OCI-LY1 (cell line): Measurements from ENCODE around the gene ZNF319.

Experiments used
- H2AFZ ChIP-seq: fragments of 200-600 bp; sonication (generic), shearing (Covaris generic); 2 replicates; pipeline ENCODE4 v1.6.0; 2014; ENCODE audit warnings: antibody characterized with exemption, mild to moderate bottlenecking, low read length
- H3F3A ChIP-seq: fragments of 200-600 bp; sonication (generic), shearing (Covaris generic); 2 replicates; pipeline ENCODE4 v1.6.0; 2014; ENCODE audit warnings: mild to moderate bottlenecking, antibody characterized with exemption, low read length, moderate library complexity; ENCODE audit not compliant: insufficient read depth
- H3K27ac ChIP-seq: fragments of 200-600 bp; sonication (generic); 2 replicates; pipeline ENCODE4 v1.5.1; 2014; ENCODE audit warnings: low read length, mixed run types, mild to moderate bottlenecking, low read depth; ENCODE audit not compliant: poor library complexity, severe bottlenecking
- H3K27me3 ChIP-seq: fragments of 200-600 bp; sonication (generic); 2 replicates; pipeline ENCODE4 v1.6.0; 2014; ENCODE audit warnings: antibody characterized with exemption, mild to moderate bottlenecking, low read length, moderate library complexity; ENCODE audit not compliant: insufficient read depth
- H3K36me3 ChIP-seq: fragments of 200-600 bp; sonication (generic); 2 replicates; pipeline ENCODE4 v1.6.1; 2014; ENCODE audit warnings: mild to moderate bottlenecking, antibody characterized with exemption, low read length, moderate library complexity, mixed read lengths; ENCODE audit not compliant: insufficient read depth
- H3K4me1 ChIP-seq: fragments of 200-600 bp; sonication (generic); 2 replicates; pipeline ENCODE4 v1.5.1; 2014; ENCODE audit warnings: mild to moderate bottlenecking, low read length, moderate library complexity; ENCODE audit not compliant: insufficient read depth, severe bottlenecking
- H3K4me2 ChIP-seq: fragments of 200-600 bp; sonication (generic), shearing (Covaris generic); 2 replicates; pipeline ENCODE4 v1.6.1; 2014; ENCODE audit warnings: low read length
- H3K4me3 ChIP-seq: fragments of 200-600 bp; sonication (generic); 2 replicates; pipeline ENCODE4 v1.5.1; 2014; ENCODE audit warnings: low read length, low read depth, mild to moderate bottlenecking, mixed read lengths; ENCODE audit not compliant: poor library complexity, severe bottlenecking
- H3K79me2 ChIP-seq: fragments of 200-600 bp; shearing (Covaris generic); 2 replicates; pipeline ENCODE4 v1.6.1; 2016; ENCODE audit warnings: mixed run types, low read length, mixed read lengths; ENCODE audit not compliant: insufficient read depth
- H3K9ac ChIP-seq: fragments of 200-600 bp; sonication (generic), shearing (Covaris generic); 2 replicates; pipeline ENCODE4 v1.6.1; 2014; ENCODE audit warnings: mild to moderate bottlenecking, low read length, mixed read lengths
- H3K9me2 ChIP-seq: fragments of 200-600 bp; sonication (generic), shearing (Covaris generic); 2 replicates; pipeline ENCODE4 v1.6.1; 2014; ENCODE audit warnings: low read depth, mild to moderate bottlenecking, low read length, mixed read lengths
- H3K9me3 ChIP-seq: fragments of 200-600 bp; shearing (Covaris generic); 2 replicates; pipeline ENCODE4 v1.6.1; 2014; ENCODE audit warnings: low read length, mixed read lengths
- H4K20me1 ChIP-seq: fragments of 200-600 bp; sonication (generic), shearing (Covaris generic); 2 replicates; pipeline ENCODE4 v1.6.0; 2016; ENCODE audit warnings: mild to moderate bottlenecking, low read length; ENCODE audit not compliant: insufficient read depth
- CTCF ChIP-seq: fragments of 200-600 bp; sonication (generic), shearing (Covaris generic); IDR thresholded peaks from 2 replicates; pipeline ENCODE4 v1.5.1; 2017; ENCODE audit warnings: mild to moderate bottlenecking, antibody characterized with exemption, low read length, moderate library complexity, mixed read lengths
- EZH2 ChIP-seq: fragments of 200-600 bp; sonication (generic), shearing (Covaris generic); IDR thresholded peaks from 2 replicates; pipeline ENCODE4 v1.8.0; 2017; ENCODE audit warnings: borderline replicate concordance, mixed run types, mild to moderate bottlenecking, antibody characterized with exemption, low read length, moderate library complexity, mixed read lengths

Gene ZNF319

GRCh38 chr16:58035356-58036170 is 35.1 kb upstream of the ZNF319 start:
- Histone ChIP-seq H3K27me3 (no peaks in the 10 kb centered on the region), H3K36me3 (no peaks in the 10 kb centered on the region), H3K9ac (no peak overlapping the region), H3K4me3 (no peak overlapping the region), H3F3A (no peaks in the 10 kb centered on the region), H3K4me1 (no peaks in the 10 kb centered on the region), H2AFZ (no peak overlapping the region), H3K9me2 (no peaks in the 10 kb centered on the region), H4K20me1 (no peaks in the 10 kb centered on the region), H3K4me2 (no peak overlapping the region), H3K79me2 (no peaks in the 10 kb centered on the region), H3K9me3 (no peaks in the 10 kb centered on the region), H3K27ac (no peak overlapping the region)
- TF ChIP-seq EZH2 (no peak), CTCF (no peak)

- Histone ChIP-seq H3K9me2 (no peaks in the 10 kb centered on the region), H3K36me3 (no peaks in the 10 kb centered on the region), H3K4me1 (no peaks in the 10 kb centered on the region), H3K9me3 (no peaks in the 10 kb centered on the region), H3K9ac (no peak overlapping the region), H3K27ac (no peak overlapping the region), H4K20me1 (no peaks in the 10 kb centered on the region), H3K4me3 (no peak overlapping the region), H3K79me2 (no peaks in the 10 kb centered on the region), H3F3A (no peaks in the 10 kb centered on the region), H3K4me2 (no peak overlapping the region), H3K27me3 (no peaks in the 10 kb centered on the region), H2AFZ (no peak overlapping the region)
- TF ChIP-seq CTCF (no peak), EZH2 (no peak)
These were observed 34.3 kb upstream of the ZNF319 start for GRCh38 chr16:58034774-58035173.

DNA sequence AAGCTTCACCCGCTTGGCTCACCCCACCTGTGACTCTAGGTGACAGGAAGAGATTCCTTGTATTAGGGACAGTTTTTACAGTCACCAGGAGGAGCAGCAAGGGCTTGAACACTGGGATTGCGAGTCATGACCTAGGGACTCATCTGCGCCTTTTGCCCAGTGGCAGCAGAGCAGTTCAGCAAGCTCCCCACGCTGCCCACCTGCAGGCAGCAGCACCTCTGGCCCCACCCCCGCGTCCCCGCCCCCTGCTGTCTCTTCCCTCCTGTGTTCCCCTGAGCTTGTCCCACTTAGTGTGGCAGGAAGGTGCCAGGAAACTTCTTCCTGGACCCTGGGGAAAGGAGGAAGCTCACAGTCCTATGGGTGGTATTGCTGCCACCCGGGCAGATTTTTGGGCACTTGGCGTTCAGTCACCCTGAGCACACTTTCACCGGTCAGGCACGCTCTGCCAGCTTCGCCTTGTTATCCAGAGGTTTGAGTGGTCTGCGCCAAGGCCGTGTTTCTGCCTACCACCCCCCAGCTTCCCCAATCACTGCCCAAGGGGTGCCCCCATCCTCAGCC is 33.7 kb upstream of the ZNF319 start:
- Histone ChIP-seq H3K9ac (no peak overlapping the region), H3K9me3 (no peaks in the 10 kb centered on the region), H3K36me3 (no peaks in the 10 kb centered on the region), H3K4me1 (no peaks in the 10 kb centered on the region), H3K27ac (no peak overlapping the region), H3K9me2 (no peaks in the 10 kb centered on the region), H3K27me3 (no peaks in the 10 kb centered on the region), H3K4me3 (no peak overlapping the region), H3K4me2 (no peak overlapping the region), H3K79me2 (no peaks in the 10 kb centered on the region), H2AFZ (no peak overlapping the region), H4K20me1 (no peaks in the 10 kb centered on the region), H3F3A (no peaks in the 10 kb centered on the region)
- TF ChIP-seq EZH2: no peak
